Vagina (tissue), 2 donors: ENCODE results near the gene THSD7B.

Experiments
- CTCF ChIP-seq, 3 experiments: fragments of 450-650 bp in 2 of 3; fragments of 200-600 bp in 1 of 3; sonication (generic) in 1 of 3; IDR thresholded peaks; one replicate each; pipeline ENCODE4 v1.5.1; 2017 to 2019; ENCODE audit warnings: antibody characterized with exemption in 3 of 3, mild to moderate bottlenecking in 2 of 3, moderate library complexity in 2 of 3
- POLR2A ChIP-seq, 2 donors: fragments of 450-650 bp; IDR thresholded peaks; one replicate each; pipeline ENCODE4 v1.6.1; 2017; ENCODE audit warnings: antibody characterized with exemption in 2 of 2, mild to moderate bottlenecking in 2 of 2, moderate library complexity in 2 of 2
- POLR2AphosphoS5 ChIP-seq, 2 donors: sonication (generic); formaldehyde crosslinking; IDR thresholded peaks; one replicate each; pipeline ENCODE4 v1.9.0; 2017; ENCODE audit warnings: antibody characterized with exemption in 2 of 2, mild to moderate bottlenecking in 2 of 2, low read depth in 1 of 2; ENCODE audit not compliant: insufficient read depth in 1 of 2

GRCh38 chr2:136736236-136736635 is 29.1 kb upstream of the THSD7B start:
- TF ChIP-seq CTCF (IDR thresholded peaks at IDR 0.05) = no peak
- no peak for TF ChIP-seq POLR2A (IDR thresholded peaks at IDR 0.05)
- no peak for TF ChIP-seq POLR2AphosphoS5 (IDR thresholded peaks at IDR 0.05; ENCODE audit: insufficient read depth in 1 of 2, low read depth in 1 of 2)
